Omental fat pad (tissue), 4 donors: Measurements from ENCODE around the gene ZNF280C. TPM values are rescaled to one million over a fixed set of nuclear protein-coding genes. Genes with fewer than 3 reads are reported as not detected.
A peak's percentile ranks its signal among the peaks of the same experiment; 100 is the strongest.

Source experiments
- ATAC-seq: fragments of 150-250 bp; one replicate; pipeline ENCODE4 v1.9.1; 2016; ENCODE audit warnings: mild to moderate bottlenecking, moderate library complexity; ENCODE audit not compliant: low FRiP score
- DNase-seq: peaks from one replicate; pipeline ENCODE4 v3.0.0-alpha.2; 2019; ENCODE audit warnings: low spot score
- CTCF ChIP-seq, 3 donors: fragments of 450-650 bp; IDR thresholded peaks; one replicate each; pipeline ENCODE4 v1.5.1; 2016 to 2017; ENCODE audit warnings: antibody characterized with exemption in 3 of 3, mild to moderate bottlenecking in 3 of 3, moderate library complexity in 2 of 3
- total RNA-seq, 4 donors: library from RNA; depleted of rRNA; stranded (reverse); fragments of >200 nt; gene quantifications; one replicate each; pipeline ENCODE4 v1.1.0, GENCODE V29; 2016

ZNF280C gene
- total RNA-seq, 4 donors from 2014 or later, result 3.3 to 4.9 (median 4.2) TPM

GRCh38 chrX:130179579-130180215 is 89.0 kb downstream of the ZNF280C start:
- DNase-seq (no peak), ATAC-seq (no peak)
- TF ChIP-seq CTCF (IDR thresholded peaks at IDR 0.05), result no peak

DNA sequence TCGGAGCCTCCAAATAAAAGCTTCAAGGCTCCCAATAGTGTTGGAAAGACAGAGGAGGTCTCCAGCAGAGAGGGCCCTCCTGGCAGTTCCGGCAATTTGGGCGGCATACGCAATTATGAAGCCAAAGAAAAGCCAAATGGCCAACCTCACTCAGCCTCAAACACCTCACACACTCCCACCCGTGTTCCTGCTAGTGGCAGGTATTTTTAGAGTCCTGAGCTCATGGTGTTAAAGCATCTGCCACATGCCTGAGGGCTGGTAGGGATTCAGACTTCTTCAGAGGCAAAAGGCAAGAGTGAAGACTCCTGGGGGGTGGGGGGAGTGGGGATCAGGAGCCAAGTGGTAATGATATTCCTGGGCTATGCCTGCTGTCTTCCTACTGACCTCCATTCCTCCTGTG is 89.5 kb downstream of the ZNF280C start:
- no peak for DNase-seq
- no peak for TF ChIP-seq CTCF (IDR thresholded peaks at IDR 0.05)
- ATAC-seq, result no peak

DNA sequence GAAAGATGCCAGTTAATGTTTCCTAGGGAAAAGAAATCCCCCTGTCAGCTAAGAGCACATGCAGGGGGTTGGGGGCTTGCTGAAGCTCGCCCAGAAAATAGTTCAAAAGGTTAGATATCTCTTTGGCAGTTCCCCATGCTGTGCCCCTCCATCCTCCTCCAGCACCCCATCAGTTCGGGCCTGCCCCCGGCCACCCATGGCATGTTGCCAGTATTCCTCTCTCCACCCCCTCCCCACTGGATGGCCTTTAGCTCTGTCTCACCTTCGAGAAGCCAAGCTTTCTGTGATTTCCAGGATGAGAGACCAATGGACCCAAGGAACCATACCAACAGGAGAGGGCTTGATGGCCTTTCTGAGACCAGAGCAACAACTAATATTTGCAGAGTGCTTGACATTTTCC is 91.8 kb downstream of the ZNF280C start:
- no peak for TF ChIP-seq CTCF (IDR thresholded peaks at IDR 0.05)
- DNase-seq (no peak), ATAC-seq (no peak)

- ATAC-seq, result no peak
- no peak for TF ChIP-seq CTCF (IDR thresholded peaks at IDR 0.05)
Measured at GRCh38 chrX:130176354-130176776, 92.3 kb downstream of the ZNF280C start.

GRCh38 chrX:130174937-130175336 is 93.8 kb downstream of the ZNF280C start:
- TF ChIP-seq CTCF (IDR thresholded peaks at IDR 0.05), result no peak
- no peak for ATAC-seq
- DNase-seq, result no peak

More at GRCh38 chrX:130176354-130176776, 92.3 kb downstream of the ZNF280C start:
- no peak for DNase-seq

DNA sequence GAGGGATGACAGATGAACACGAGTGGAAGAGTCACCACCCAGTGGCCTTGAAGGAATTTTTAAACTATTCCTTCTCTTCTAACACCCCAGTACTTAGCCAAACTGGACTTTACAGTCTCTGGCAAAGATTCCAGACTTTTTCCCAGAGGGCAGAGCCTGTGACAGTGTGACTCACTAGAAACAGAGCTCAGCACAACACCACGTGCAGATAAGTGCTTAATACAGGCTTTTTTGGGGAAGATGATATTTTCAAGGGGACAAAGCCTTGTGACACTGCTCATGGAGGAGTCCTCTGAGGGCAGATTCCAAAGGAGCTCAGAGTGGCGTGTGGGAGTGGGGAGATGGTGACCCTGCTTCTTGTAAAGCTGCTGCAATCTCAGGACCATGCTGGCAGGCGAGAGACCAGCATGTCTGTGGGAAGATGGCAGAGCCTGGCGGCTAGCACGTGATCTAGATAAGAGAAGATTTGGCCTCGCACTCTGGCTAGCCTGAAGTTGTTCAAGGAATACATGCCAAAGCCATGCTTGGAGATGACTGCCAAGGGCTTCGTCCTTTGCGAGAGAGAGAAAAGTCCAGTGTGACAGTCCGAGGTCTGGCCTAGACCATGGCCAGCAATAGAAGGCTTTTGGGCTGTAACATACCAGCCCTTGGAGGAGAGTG is 94.5 kb downstream of the ZNF280C start:
- peak; percentile 56 for ATAC-seq
- DNase-seq, result no peak
- TF ChIP-seq CTCF (IDR thresholded peaks at IDR 0.05), result no peak
